ENCODE results near the gene GDI1.

DNA sequence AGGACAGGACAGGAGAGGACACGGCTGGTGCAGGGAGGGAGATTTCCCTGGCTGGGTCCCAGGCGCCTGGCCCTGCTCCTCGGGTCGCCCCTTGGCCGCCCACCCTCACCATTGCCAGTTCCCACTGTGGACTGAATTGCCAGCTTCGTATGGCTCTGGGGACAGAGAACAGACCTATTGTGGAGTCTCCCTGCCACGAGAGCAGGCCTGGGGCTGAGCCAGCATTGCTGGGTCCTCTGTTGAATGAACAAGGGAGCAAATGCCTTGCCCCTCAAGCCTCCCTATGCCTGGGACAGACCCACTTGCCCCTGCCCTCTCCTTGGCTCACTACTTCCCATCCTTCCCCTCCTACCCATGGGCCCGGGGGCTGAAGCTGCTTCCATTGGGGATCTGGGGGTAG is 25.4 kb downstream of the GDI1 start:
- TF ChIP-seq POLR2AphosphoS5 (IDR thresholded peaks at IDR 0.05; ENCODE audit: low read depth, low read length) (no peak), TCF12 (IDR thresholded peaks at IDR 0.05) (no peak), MXI1 (IDR thresholded peaks at IDR 0.05; ENCODE audit: low read depth, low read length) (no peak), GABPA (IDR thresholded peaks at IDR 0.05; ENCODE audit: low read depth) (no peak), TEAD4 (IDR thresholded peaks at IDR 0.05; ENCODE audit: borderline replicate concordance, insufficient read depth) (no peak), RXRA (IDR thresholded peaks at IDR 0.05; ENCODE audit: borderline replicate concordance, low read depth) (no peak), RCOR1 (IDR thresholded peaks at IDR 0.05; ENCODE audit: low read length) (no peak)
- TF ChIP-seq, protein P1, sequence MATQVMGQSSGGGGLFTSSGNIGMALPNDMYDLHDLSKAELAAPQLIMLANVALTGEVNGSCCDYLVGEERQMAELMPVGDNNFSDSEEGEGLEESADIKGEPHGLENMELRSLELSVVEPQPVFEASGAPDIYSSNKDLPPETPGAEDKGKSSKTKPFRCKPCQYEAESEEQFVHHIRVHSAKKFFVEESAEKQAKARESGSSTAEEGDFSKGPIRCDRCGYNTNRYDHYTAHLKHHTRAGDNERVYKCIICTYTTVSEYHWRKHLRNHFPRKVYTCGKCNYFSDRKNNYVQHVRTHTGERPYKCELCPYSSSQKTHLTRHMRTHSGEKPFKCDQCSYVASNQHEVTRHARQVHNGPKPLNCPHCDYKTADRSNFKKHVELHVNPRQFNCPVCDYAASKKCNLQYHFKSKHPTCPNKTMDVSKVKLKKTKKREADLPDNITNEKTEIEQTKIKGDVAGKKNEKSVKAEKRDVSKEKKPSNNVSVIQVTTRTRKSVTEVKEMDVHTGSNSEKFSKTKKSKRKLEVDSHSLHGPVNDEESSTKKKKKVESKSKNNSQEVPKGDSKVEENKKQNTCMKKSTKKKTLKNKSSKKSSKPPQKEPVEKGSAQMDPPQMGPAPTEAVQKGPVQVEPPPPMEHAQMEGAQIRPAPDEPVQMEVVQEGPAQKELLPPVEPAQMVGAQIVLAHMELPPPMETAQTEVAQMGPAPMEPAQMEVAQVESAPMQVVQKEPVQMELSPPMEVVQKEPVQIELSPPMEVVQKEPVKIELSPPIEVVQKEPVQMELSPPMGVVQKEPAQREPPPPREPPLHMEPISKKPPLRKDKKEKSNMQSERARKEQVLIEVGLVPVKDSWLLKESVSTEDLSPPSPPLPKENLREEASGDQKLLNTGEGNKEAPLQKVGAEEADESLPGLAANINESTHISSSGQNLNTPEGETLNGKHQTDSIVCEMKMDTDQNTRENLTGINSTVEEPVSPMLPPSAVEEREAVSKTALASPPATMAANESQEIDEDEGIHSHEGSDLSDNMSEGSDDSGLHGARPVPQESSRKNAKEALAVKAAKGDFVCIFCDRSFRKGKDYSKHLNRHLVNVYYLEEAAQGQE (IDR thresholded peaks at IDR 0.05; ENCODE audit: low read depth, low read length), result no peak
- TF ChIP-seq, protein P2, sequence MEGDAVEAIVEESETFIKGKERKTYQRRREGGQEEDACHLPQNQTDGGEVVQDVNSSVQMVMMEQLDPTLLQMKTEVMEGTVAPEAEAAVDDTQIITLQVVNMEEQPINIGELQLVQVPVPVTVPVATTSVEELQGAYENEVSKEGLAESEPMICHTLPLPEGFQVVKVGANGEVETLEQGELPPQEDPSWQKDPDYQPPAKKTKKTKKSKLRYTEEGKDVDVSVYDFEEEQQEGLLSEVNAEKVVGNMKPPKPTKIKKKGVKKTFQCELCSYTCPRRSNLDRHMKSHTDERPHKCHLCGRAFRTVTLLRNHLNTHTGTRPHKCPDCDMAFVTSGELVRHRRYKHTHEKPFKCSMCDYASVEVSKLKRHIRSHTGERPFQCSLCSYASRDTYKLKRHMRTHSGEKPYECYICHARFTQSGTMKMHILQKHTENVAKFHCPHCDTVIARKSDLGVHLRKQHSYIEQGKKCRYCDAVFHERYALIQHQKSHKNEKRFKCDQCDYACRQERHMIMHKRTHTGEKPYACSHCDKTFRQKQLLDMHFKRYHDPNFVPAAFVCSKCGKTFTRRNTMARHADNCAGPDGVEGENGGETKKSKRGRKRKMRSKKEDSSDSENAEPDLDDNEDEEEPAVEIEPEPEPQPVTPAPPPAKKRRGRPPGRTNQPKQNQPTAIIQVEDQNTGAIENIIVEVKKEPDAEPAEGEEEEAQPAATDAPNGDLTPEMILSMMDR (IDR thresholded peaks at IDR 0.05), result no peak
- TF ChIP-seq, protein P3, sequence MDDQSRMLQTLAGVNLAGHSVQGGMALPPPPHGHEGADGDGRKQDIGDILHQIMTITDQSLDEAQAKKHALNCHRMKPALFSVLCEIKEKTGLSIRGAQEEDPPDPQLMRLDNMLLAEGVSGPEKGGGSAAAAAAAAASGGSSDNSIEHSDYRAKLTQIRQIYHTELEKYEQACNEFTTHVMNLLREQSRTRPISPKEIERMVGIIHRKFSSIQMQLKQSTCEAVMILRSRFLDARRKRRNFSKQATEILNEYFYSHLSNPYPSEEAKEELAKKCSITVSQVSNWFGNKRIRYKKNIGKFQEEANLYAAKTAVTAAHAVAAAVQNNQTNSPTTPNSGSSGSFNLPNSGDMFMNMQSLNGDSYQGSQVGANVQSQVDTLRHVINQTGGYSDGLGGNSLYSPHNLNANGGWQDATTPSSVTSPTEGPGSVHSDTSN (IDR thresholded peaks at IDR 0.05), result no peak
- TF ChIP-seq, protein P4, sequence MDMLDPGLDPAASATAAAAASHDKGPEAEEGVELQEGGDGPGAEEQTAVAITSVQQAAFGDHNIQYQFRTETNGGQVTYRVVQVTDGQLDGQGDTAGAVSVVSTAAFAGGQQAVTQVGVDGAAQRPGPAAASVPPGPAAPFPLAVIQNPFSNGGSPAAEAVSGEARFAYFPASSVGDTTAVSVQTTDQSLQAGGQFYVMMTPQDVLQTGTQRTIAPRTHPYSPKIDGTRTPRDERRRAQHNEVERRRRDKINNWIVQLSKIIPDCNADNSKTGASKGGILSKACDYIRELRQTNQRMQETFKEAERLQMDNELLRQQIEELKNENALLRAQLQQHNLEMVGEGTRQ (IDR thresholded peaks at IDR 0.05; ENCODE audit: borderline replicate concordance, low read depth, low read length), result no peak
